NB4 (cell line): ENCODE results near the gene SLK.

Source experiments
- DNase-seq: peaks from one replicate; pipeline ENCODE4 v3.0.0; 2010; ENCODE audit warnings: low read depth
- H3K4me3 ChIP-seq: one replicate; pipeline ENCODE4 v1.5.1; 2011; ENCODE audit warnings: mild to moderate bottlenecking, low read depth, low read length, moderate library complexity
- MYC ChIP-seq: IDR thresholded peaks from 2 replicates; pipeline ENCODE4 v1.6.1; 2011; ENCODE audit warnings: low read depth, low read length
- POLR2A ChIP-seq: IDR thresholded peaks from 2 replicates; pipeline ENCODE4 v1.6.1; 2011; ENCODE audit warnings: mild to moderate bottlenecking; ENCODE audit not compliant: insufficient read length; ENCODE audit errors: extremely low read depth
- TF ChIP-seq, protein P1 (sequence below): IDR thresholded peaks from 2 replicates; pipeline ENCODE4 v1.6.1; 2011; ENCODE audit warnings: low read depth, low read length
- TF ChIP-seq, protein P2 (sequence below): IDR thresholded peaks from one replicate; pipeline ENCODE4 v1.5.1; 2012; ENCODE audit warnings: low read depth, low read length

Gene SLK

GRCh38 chr10:103990121-103990520, 23.2 kb downstream of the SLK start:
- no peak overlapping the region for H3K4me3 ChIP-seq
- TF ChIP-seq, protein P1, sequence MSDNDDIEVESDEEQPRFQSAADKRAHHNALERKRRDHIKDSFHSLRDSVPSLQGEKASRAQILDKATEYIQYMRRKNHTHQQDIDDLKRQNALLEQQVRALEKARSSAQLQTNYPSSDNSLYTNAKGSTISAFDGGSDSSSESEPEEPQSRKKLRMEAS: no peak
- TF ChIP-seq POLR2A: no peak
- TF ChIP-seq MYC: no peak
- TF ChIP-seq, protein P2, sequence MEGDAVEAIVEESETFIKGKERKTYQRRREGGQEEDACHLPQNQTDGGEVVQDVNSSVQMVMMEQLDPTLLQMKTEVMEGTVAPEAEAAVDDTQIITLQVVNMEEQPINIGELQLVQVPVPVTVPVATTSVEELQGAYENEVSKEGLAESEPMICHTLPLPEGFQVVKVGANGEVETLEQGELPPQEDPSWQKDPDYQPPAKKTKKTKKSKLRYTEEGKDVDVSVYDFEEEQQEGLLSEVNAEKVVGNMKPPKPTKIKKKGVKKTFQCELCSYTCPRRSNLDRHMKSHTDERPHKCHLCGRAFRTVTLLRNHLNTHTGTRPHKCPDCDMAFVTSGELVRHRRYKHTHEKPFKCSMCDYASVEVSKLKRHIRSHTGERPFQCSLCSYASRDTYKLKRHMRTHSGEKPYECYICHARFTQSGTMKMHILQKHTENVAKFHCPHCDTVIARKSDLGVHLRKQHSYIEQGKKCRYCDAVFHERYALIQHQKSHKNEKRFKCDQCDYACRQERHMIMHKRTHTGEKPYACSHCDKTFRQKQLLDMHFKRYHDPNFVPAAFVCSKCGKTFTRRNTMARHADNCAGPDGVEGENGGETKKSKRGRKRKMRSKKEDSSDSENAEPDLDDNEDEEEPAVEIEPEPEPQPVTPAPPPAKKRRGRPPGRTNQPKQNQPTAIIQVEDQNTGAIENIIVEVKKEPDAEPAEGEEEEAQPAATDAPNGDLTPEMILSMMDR: no peak
- DNase-seq: no peak

DNA sequence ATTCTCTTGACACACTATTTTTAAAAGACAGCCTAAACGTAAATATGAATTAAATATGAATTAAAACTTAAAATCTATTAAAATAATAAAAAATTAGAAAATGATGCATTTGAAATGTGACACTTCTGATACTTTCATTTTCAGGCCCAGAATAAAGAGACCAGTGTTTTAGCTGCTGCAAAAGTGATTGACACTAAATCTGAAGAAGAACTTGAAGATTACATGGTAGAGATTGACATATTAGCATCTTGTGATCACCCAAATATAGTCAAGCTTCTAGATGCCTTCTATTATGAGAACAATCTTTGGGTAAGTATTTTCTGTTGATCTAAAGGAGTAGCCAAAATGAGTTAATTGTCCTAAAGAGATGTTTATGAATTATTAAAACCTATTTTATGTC, 23.6 kb downstream of the SLK start:
- no peak for DNase-seq
- no peak overlapping the region for H3K4me3 ChIP-seq
- TF ChIP-seq MYC (no peak), POLR2A (no peak)
- TF ChIP-seq, protein P2: no peak
- TF ChIP-seq, protein P1: no peak

DNA sequence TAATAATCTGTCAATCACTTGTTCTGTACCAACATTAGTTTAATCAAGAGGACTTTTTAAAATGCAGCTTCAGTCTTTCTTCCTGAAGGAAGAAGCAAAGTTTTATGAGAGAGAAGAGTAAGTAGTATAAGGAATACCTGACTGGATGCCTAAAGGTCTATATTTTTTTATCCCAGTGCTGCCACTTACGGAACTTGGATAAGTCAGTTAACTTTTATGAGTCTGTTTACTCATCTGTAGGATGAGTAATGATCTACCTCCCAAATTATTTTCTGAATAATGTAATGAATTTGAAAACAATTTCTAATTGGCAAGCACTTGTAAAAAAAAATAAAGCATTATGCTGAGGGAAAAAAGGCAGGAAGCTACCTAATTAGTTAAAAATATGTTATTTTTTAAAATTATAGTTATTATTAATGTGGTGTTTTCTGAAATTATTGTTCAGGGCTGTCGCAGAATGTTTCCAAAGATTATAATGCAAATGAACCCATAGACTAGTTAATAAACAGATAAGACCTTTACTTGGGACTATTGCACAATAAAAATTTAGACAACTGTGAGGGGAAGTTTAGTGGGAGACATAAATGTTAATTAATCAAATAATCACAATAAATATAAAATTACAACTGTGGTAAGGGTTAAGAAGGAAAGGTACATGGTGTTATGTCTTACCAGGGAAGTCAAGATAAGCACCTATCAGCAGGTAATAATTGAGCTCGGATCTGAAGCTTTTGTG, 24.6 kb downstream of the SLK start:
- no peak for DNase-seq
- TF ChIP-seq MYC (no peak), POLR2A (no peak)
- TF ChIP-seq, protein P1: no peak
- TF ChIP-seq, protein P2: no peak
- H3K4me3 ChIP-seq: no peak overlapping the region

GRCh38 chr10:103995134-103995533, 28.2 kb downstream of the SLK start:
- TF ChIP-seq, protein P2: no peak
- TF ChIP-seq POLR2A (no peak), MYC (no peak)
- TF ChIP-seq, protein P1: no peak
- H3K4me3 ChIP-seq: no peak overlapping the region
- no peak for DNase-seq

DNA sequence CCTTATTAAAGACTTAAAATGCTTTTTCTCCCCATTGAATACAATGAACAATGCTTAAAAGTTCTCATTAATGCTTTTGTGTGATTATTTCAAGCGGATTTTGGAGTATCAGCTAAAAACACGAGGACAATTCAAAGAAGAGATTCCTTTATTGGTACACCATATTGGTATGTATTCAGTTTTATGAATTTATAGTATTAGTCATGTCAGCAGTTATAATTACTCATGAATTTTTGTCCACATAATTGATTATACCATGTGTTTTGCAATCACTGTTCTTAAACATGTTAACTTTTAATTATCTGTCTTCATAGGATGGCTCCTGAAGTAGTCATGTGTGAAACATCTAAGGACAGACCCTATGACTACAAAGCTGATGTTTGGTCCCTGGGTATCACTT, 31.9 kb downstream of the SLK start:
- no peak overlapping the region for H3K4me3 ChIP-seq
- TF ChIP-seq, protein P1: no peak
- TF ChIP-seq MYC (no peak), POLR2A (no peak)
- TF ChIP-seq, protein P2: no peak
- DNase-seq: no peak
